Activated B cell treated with CpG ODN at 0.5 μM for 24 hours (primary cell): ENCODE results near the gene TGM2. TPM values are rescaled to one million over a fixed set of nuclear protein-coding genes. Genes with fewer than 3 reads are reported as not detected.
"Not testable (repeated sequence)": the region's sequence is repeated elsewhere in the genome, so short reads cannot be mapped to it uniquely, and the experiment has no call there.

Experiments
- ATAC-seq: fragments of 200-7000 bp; cut with Tn5 transposase; one replicate; pipeline ENCODE4 v1.10.0; 2021; ENCODE audit warnings: low read depth, mild to moderate bottlenecking, moderate library complexity
- CTCF ChIA-PET: fragments of 350-600 bp; sonication (Branson Sonifier 250); formaldehyde crosslinking; loops from one replicate; lab custom pipeline; 2021; ENCODE audit warnings: antibody characterized with exemption; lab: Charles Lee
- POLR2A ChIA-PET: fragments of 350-600 bp; sonication (Branson Sonifier 250); formaldehyde crosslinking; loops from one replicate; lab custom pipeline; 2021; ENCODE audit warnings: antibody characterized with exemption; lab: Charles Lee
- DNase-seq: peaks from one replicate; pipeline ENCODE4 v3.0.0; 2022
- H3K27ac Mint-ChIP-seq: one replicate; pipeline ENCODE4 v1.8.0; 2020; ENCODE audit warnings: mixed read lengths
- H3K27me3 Mint-ChIP-seq: one replicate; pipeline ENCODE4 v1.8.0; 2021; ENCODE audit warnings: mixed read lengths
- H3K36me3 Mint-ChIP-seq: one replicate; pipeline ENCODE4 v1.8.0; 2021; ENCODE audit warnings: low read depth, mixed read lengths
- H3K4me1 Mint-ChIP-seq: one replicate; pipeline ENCODE4 v1.8.0; 2021; ENCODE audit warnings: mixed read lengths
- H3K4me3 Mint-ChIP-seq: one replicate; pipeline ENCODE4 v1.8.0; 2020; ENCODE audit warnings: mild to moderate bottlenecking, mixed read lengths
- H3K9me3 Mint-ChIP-seq: one replicate; pipeline ENCODE4 v1.8.0; 2020; ENCODE audit warnings: mixed read lengths
- CTCF ChIP-seq: fragments of 200-600 bp; IDR thresholded peaks from one replicate; pipeline ENCODE4 v1.8.0; 2022; ENCODE audit warnings: antibody characterized with exemption, mild to moderate bottlenecking
- intact Hi-C: fragments of 100-400 bp; cut with micrococcal nuclease; formaldehyde crosslinking; loops from one replicate; pipeline ENCODE4 v1.15.1; 2024
- total RNA-seq: library from RNA; stranded (reverse); gene quantifications from 2 replicates; pipeline ENCODE4 v1.2.3, GENCODE V29; 2022

TGM2 gene
- total RNA-seq, 1 donor from 2014 or later, result 22.9 TPM

GRCh38 chr20:38110525-38111178 lies 54.4 kb downstream of the TGM2 start:
- no peak for TF ChIP-seq CTCF
- ChIA-PET POLR2A (interaction anchor here (0.9 kb wide), 1 partner anchor 53 kb away, joined by 3 read pairs; no protein-coding TSS in a partner anchor), CTCF (interaction anchor here (1.1 to 1.3 kb wide), 2 partner anchors 36 to 37 kb away, joined by 3 to 4 read pairs; no protein-coding TSS in a partner anchor)
- Mint-ChIP-seq H3K27me3 (no peaks in the 10 kb centered on the region), H3K36me3 (no peaks in the 10 kb centered on the region), H3K9me3 (no peaks in the 10 kb centered on the region), H3K4me3 (no peak overlapping the region), H3K4me1 (peaks cover 6% of the 10 kb centered on the region), H3K27ac (no peak overlapping the region)
- ATAC-seq (no peak), DNase-seq (no peak)
- intact Hi-C loops, result no loop called here

- H3K4me3 Mint-ChIP-seq, result no peak overlapping the region
- H3K9me3 Mint-ChIP-seq, result no peaks in the 10 kb centered on the region
- DNase-seq, result no peak
- H3K36me3 Mint-ChIP-seq, result no peaks in the 10 kb centered on the region
- intact Hi-C loops, result no loop called here
- H3K4me1 Mint-ChIP-seq, result peaks cover 3% of the 10 kb centered on the region
- ATAC-seq, result no peak
- no peak for TF ChIP-seq CTCF
- no peaks in the 10 kb centered on the region for H3K27me3 Mint-ChIP-seq
- ChIA-PET CTCF (interaction anchor here (1.1 to 1.4 kb wide), 3 partner anchors 10 to 37 kb away, joined by 3 to 4 read pairs (median 3); no protein-coding TSS in a partner anchor), POLR2A (interaction anchor here (0.9 kb wide), 1 partner anchor 52 kb away, joined by 3 read pairs; no protein-coding TSS in a partner anchor)
- H3K27ac Mint-ChIP-seq, result no peak overlapping the region
Observed at GRCh38 chr20:38109591-38110524, 55.2 kb downstream of the TGM2 start.

- Mint-ChIP-seq H3K4me3 (no peak overlapping the region), H3K36me3 (no peaks in the 10 kb centered on the region), H3K4me1 (peaks cover 3% of the 10 kb centered on the region), H3K27me3 (no peaks in the 10 kb centered on the region), H3K9me3 (no peaks in the 10 kb centered on the region), H3K27ac (no peak overlapping the region)
- ATAC-seq, result no peak
- no peak for DNase-seq
- intact Hi-C loops, result no loop called here
- ChIA-PET CTCF (interaction anchor here (1.4 kb wide), 1 partner anchor 10 kb away, joined by 3 read pairs; no protein-coding TSS in a partner anchor), POLR2A (no interaction called here)
- no peak for TF ChIP-seq CTCF
Observed at GRCh38 chr20:38108986-38109541, 56.0 kb downstream of the TGM2 start.

- Mint-ChIP-seq H3K9me3 (no peaks in the 10 kb centered on the region), H3K4me1 (peaks cover 2% of the 10 kb centered on the region), H3K36me3 (no peaks in the 10 kb centered on the region), H3K27me3 (no peaks in the 10 kb centered on the region), H3K27ac (no peak overlapping the region), H3K4me3 (no peak overlapping the region)
- ChIA-PET POLR2A (no interaction called here), CTCF (interaction anchor here (1.4 kb wide), 1 partner anchor 9 kb away, joined by 3 read pairs; no protein-coding TSS in a partner anchor)
- ATAC-seq (no peak), DNase-seq (no peak)
- TF ChIP-seq CTCF, result no peak
- intact Hi-C loops, result no loop called here
Observed at GRCh38 chr20:38108438-38108985, 56.6 kb downstream of the TGM2 start.

GRCh38 chr20:38107916-38108315 lies 57.2 kb downstream of the TGM2 start:
- H3K9me3 Mint-ChIP-seq, H3K4me1 Mint-ChIP-seq, DNase-seq, H3K27me3 Mint-ChIP-seq, H3K4me3 Mint-ChIP-seq, intact Hi-C loops, H3K27ac Mint-ChIP-seq, ATAC-seq, H3K36me3 Mint-ChIP-seq, CTCF ChIA-PET, POLR2A ChIA-PET: not testable (repeated sequence)

GRCh38 chr20:38107386-38107785 lies 57.7 kb downstream of the TGM2 start:
- H3K27me3 Mint-ChIP-seq, H3K4me3 Mint-ChIP-seq, DNase-seq, intact Hi-C loops, ATAC-seq, CTCF ChIA-PET, POLR2A ChIA-PET, H3K4me1 Mint-ChIP-seq, H3K9me3 Mint-ChIP-seq, H3K36me3 Mint-ChIP-seq, H3K27ac Mint-ChIP-seq: not testable (repeated sequence)
